GM06990 (cell line): ENCODE measurements around the gene TMEM132C.

Experiments
- DNase-seq: peaks from one replicate; pipeline ENCODE4 v3.0.0-alpha.2; 2011; ENCODE audit not compliant: insufficient read length; ENCODE audit errors: extremely low read depth
- H3K27me3 ChIP-seq: replicated peaks from 2 replicates; pipeline ENCODE4 v1.6.0; 2011; ENCODE audit warnings: low read length; ENCODE audit not compliant: control insufficient read depth, insufficient read depth
- H3K36me3 ChIP-seq: 2 replicates; pipeline ENCODE4 v1.5.1; 2011; ENCODE audit warnings: low read length; ENCODE audit not compliant: control insufficient read depth, insufficient read depth
- H3K4me3 ChIP-seq: replicated peaks from 2 replicates; pipeline ENCODE4 v1.5.1; 2011; ENCODE audit warnings: low read depth, mild to moderate bottlenecking, control low read depth, low read length
- TF ChIP-seq, protein P1 (sequence below): IDR thresholded peaks from 2 replicates; pipeline ENCODE4 v1.5.1; 2011; ENCODE audit warnings: low read length, control low read depth, mild to moderate bottlenecking, inconsistent platforms; ENCODE audit not compliant: insufficient read depth, poor library complexity, severe bottlenecking

TMEM132C gene

DNA sequence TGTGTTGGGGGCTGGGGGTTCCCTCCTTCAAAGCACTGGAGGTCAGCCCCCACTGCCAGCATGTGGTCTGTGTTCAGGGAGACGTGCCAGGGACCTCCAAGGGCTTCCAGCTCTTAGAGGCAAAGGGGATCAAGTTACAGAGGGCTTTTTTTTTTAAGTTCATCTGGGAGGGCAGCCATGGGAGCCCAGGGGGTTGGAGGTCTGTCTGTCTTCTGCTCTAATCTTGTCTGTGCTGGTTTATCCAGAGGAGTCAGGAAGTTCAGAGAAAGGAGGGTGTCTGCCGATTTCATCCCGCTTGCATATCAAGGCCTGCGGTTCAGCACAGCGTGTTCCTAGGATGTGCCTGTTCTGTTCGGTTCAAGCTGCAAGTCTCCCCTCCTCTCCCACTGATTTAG lies 72.2 kb downstream of the TMEM132C start:
- Histone ChIP-seq H3K36me3 (no peaks in the 10 kb centered on the region), H3K27me3 (no peaks in the 10 kb centered on the region), H3K4me3 (no peak overlapping the region)
- TF ChIP-seq, protein P1, sequence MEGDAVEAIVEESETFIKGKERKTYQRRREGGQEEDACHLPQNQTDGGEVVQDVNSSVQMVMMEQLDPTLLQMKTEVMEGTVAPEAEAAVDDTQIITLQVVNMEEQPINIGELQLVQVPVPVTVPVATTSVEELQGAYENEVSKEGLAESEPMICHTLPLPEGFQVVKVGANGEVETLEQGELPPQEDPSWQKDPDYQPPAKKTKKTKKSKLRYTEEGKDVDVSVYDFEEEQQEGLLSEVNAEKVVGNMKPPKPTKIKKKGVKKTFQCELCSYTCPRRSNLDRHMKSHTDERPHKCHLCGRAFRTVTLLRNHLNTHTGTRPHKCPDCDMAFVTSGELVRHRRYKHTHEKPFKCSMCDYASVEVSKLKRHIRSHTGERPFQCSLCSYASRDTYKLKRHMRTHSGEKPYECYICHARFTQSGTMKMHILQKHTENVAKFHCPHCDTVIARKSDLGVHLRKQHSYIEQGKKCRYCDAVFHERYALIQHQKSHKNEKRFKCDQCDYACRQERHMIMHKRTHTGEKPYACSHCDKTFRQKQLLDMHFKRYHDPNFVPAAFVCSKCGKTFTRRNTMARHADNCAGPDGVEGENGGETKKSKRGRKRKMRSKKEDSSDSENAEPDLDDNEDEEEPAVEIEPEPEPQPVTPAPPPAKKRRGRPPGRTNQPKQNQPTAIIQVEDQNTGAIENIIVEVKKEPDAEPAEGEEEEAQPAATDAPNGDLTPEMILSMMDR = no peak
- DNase-seq = no peak

DNA sequence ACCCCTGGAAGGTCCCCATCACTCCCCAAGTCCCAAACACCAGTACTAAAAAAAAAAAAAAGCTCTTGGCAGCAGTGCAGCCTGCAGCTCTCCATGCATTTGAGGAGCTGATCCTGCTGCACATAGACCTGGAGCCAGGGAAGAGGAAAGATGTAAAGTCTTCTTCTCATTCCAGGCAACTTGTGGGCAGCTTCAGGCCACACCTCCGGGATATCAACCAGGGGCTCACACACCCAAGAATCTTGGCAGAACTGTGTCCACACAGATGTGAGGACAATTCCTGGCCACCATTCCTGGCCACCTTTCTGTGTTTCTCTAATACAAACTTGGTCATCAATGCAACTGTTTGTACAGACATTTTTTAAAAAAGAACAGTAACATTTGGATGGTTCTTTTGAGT lies 72.7 kb downstream of the TMEM132C start:
- Histone ChIP-seq H3K36me3 (no peaks in the 10 kb centered on the region), H3K27me3 (no peaks in the 10 kb centered on the region), H3K4me3 (no peak overlapping the region)
- TF ChIP-seq, protein P1 = no peak
- no peak for DNase-seq

DNA sequence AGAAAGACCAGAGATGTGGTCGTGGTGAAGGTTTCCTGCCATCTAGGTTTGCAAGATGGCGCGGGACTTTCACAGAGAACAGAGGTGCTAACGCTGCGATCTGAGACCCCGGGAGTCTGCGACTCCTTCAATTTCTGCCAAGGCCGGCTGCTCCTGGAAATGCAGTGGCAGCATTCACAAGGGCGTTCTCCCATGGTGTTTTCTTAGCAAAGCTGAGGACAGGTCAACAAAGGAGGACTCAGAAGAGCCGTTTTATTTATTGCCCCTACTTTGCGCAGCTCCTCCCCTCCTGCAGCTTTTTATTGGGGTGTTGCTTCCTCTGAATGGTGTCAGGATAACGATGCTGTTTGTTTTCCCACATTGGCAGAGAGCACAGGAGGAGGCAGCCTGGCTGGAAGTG lies 86.3 kb downstream of the TMEM132C start:
- DNase-seq = no peak
- Histone ChIP-seq H3K27me3 (no peaks in the 10 kb centered on the region), H3K36me3 (no peaks in the 10 kb centered on the region), H3K4me3 (no peak overlapping the region)
- TF ChIP-seq, protein P1 = no peak

DNA sequence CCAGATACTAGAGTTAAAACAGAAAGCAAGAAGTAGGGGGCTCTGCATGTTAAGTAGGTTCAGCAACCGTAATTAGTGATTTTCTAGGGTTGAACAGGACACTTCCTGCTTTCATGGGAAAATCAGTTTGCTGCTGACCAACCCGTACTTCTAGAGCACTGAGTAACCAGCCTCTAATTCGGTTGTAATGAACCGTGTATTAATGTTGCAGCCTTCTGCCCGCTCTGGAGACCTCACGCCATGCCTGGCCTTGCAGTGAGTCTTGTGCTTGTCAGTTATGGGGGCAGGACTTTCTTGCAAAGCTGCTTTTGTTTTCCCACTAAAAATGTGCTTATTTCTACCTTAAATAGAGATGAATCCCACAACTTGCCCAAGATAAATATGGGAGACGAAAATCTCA lies 89.6 kb downstream of the TMEM132C start:
- TF ChIP-seq, protein P1 = no peak
- no peaks in the 10 kb centered on the region for H3K27me3 ChIP-seq
- no peaks in the 10 kb centered on the region for H3K36me3 ChIP-seq
- DNase-seq = no peak
- no peak overlapping the region for H3K4me3 ChIP-seq

DNA sequence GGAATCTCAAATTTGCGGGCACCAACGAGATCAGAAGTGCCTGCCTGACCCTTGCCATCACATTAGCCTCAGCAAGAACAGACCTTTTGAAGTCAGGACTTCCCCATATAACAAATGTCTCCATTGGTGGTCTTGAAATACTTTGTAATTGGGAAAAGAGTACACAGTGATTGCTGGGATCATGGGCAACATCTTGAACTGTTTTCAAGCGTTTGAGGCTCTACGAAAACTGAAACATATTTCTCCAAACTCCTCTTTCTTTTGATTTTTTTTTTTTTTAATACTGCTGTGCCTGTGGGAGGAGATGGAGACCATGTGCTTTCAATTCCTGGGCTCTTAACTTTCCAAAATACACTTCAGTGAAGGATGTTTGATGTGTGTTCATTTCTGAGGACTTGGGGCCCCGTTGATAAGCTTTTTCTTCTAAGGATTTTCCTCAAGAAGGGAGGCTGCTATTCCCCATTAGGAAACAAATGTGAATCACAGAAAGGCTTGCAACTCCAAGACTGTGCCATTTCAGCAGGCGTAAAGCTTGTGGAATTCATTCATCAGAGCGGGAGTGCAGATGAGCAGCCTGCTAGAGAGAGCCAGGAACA lies 94.5 kb downstream of the TMEM132C start:
- TF ChIP-seq, protein P1 = no peak
- Histone ChIP-seq H3K27me3 (no peaks in the 10 kb centered on the region), H3K4me3 (no peak overlapping the region), H3K36me3 (no peaks in the 10 kb centered on the region)
- no peak for DNase-seq

DNA sequence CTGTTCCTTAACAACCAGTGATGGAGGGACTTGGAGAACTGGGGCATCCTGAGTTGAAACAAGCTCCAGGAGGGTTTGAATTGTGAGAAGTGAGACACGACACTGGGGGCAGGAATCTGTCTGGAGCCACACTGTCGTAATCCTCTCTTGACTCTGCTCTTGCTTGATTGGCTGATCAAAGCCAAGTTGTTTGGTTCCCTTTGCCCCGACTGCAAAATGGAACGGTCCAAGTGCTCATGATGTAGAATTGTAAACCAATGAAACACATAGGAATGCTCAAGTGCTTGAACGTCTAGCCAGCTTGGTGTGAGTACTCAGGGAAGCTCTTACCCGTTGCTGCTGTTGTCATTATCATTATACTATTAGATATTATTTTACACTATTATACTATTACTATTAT lies 98.1 kb downstream of the TMEM132C start:
- TF ChIP-seq, protein P1 = no peak
- DNase-seq = no peak
- no peaks in the 10 kb centered on the region for H3K27me3 ChIP-seq

More for the DNA sequence above, 98.1 kb downstream of the TMEM132C start:
- Histone ChIP-seq H3K36me3 (no peaks in the 10 kb centered on the region), H3K4me3 (no peak overlapping the region)
